ENCODE results near the gene MTA2. TPM values are rescaled to one million over a fixed set of nuclear protein-coding genes. Genes with fewer than 3 reads are reported as not detected.

Gene MTA2
- total RNA-seq, 1 experiment from 2014 or later, result 123 TPM

- DNase-seq (ENCODE audit: low read depth), result peak; percentile 73
These were observed 54.6 kb downstream of the MTA2 start for GRCh38 chr11:62546929-62547625.

GRCh38 chr11:62546244-62546928, 55.3 kb downstream of the MTA2 start, which contains the start of gene AHNAK:
Gene AHNAK, minus strand, starts transcription at chr11:62546806. Its CDS starts 10,708 bp downstream, at chr11:62536098.
- DNase-seq (ENCODE audit: low read depth), result peak; percentile 72

- peak; percentile 96 for DNase-seq (ENCODE audit: low read depth)
These were observed 56.0 kb downstream of the MTA2 start for GRCh38 chr11:62545437-62546243.

GRCh38 chr11:62544581-62545436, 56.9 kb downstream of the MTA2 start:
- DNase-seq (ENCODE audit: low read depth), result peak; percentile 50

GRCh38 chr11:62543680-62544444, 57.8 kb downstream of the MTA2 start:
- DNase-seq (ENCODE audit: low read depth), result peak; percentile 37

Other genes starting within 250 kb of the MTA2 start
- not detected in 2 replicates for gene SCGB1A1, start 182.8 kb downstream of the MTA2 start, total RNA-seq (2014; rRNA removed; shearing (Covaris generic))
- gene AHNAK, start 55.1 kb downstream of the MTA2 start, total RNA-seq (2014; rRNA removed; shearing (Covaris generic)), result 92.3 and 107 TPM in 2 replicates
- 1,694 and 1,735 TPM in 2 replicates for gene EEF1G, start 28.0 kb downstream of the MTA2 start, total RNA-seq (2014; rRNA removed; shearing (Covaris generic))
- 12.4 and 13.8 TPM in 2 replicates for gene TUT1, start 10.3 kb downstream of the MTA2 start, total RNA-seq (2014; rRNA removed; shearing (Covaris generic))
- 18.0 and 19.3 TPM in 2 replicates for gene EML3, start 10.9 kb upstream of the MTA2 start, total RNA-seq (2014; rRNA removed; shearing (Covaris generic))
- gene ROM1, start 11.4 kb upstream of the MTA2 start, total RNA-seq (2014; rRNA removed; shearing (Covaris generic)), result 0.33 and 2.7 TPM in 2 replicates
- 15.0 and 17.9 TPM in 2 replicates for gene B3GAT3, start 20.1 kb upstream of the MTA2 start, total RNA-seq (2014; rRNA removed; shearing (Covaris generic))
- gene GANAB, start 44.7 kb upstream of the MTA2 start, total RNA-seq (2014; rRNA removed; shearing (Covaris generic)), result 128 and 165 TPM in 2 replicates
- gene INTS5, start 51.4 kb upstream of the MTA2 start, total RNA-seq (2014; rRNA removed; shearing (Covaris generic)), result 15.4 TPM in 2 replicates
- 86.3 and 116 TPM in 2 replicates for gene C11orf98, start 63.3 kb upstream of the MTA2 start, total RNA-seq (2014; rRNA removed; shearing (Covaris generic))
- 3.2 and 14.3 TPM in 2 replicates for gene CSKMT, start 63.4 kb upstream of the MTA2 start, total RNA-seq (2014; rRNA removed; shearing (Covaris generic))
- 7.7 and 17.7 TPM in 2 replicates for gene UQCC3, start 69.8 kb upstream of the MTA2 start, total RNA-seq (2014; rRNA removed; shearing (Covaris generic))
- gene LBHD1, start 70.4 kb upstream of the MTA2 start, total RNA-seq (2014; rRNA removed; shearing (Covaris generic)), result 4.9 and 6.0 TPM in 2 replicates
- 132 and 157 TPM in 2 replicates for gene UBXN1, start 77.2 kb upstream of the MTA2 start, total RNA-seq (2014; rRNA removed; shearing (Covaris generic))
- 0.98 TPM in 1 of 2 replicates, not detected in the other for gene LRRN4CL, start 87.7 kb upstream of the MTA2 start, total RNA-seq (2014; rRNA removed; shearing (Covaris generic))
- gene BSCL2, start 105.6 kb upstream of the MTA2 start, total RNA-seq (2014; rRNA removed; shearing (Covaris generic)), result 56.9 and 79.5 TPM in 2 replicates
- not detected in 2 replicates for gene GNG3, start 105.8 kb upstream of the MTA2 start, total RNA-seq (2014; rRNA removed; shearing (Covaris generic))
- 6.8 and 8.2 TPM in 2 replicates for gene HNRNPUL2, start 125.6 kb upstream of the MTA2 start, total RNA-seq (2014; rRNA removed; shearing (Covaris generic))
- gene TTC9C, start 126.6 kb upstream of the MTA2 start, total RNA-seq (2014; rRNA removed; shearing (Covaris generic)), result 36.7 and 51.0 TPM in 2 replicates
- 9.2 and 11.7 TPM in 2 replicates for gene ZBTB3, start 152.3 kb upstream of the MTA2 start, total RNA-seq (2014; rRNA removed; shearing (Covaris generic))
- gene POLR2G, start 159.7 kb upstream of the MTA2 start, total RNA-seq (2014; rRNA removed; shearing (Covaris generic)), result 94.5 and 97.1 TPM in 2 replicates
- gene TAF6L, start 169.5 kb upstream of the MTA2 start, total RNA-seq (2014; rRNA removed; shearing (Covaris generic)), result 18.3 and 27.4 TPM in 2 replicates
- 40.8 and 64.5 TPM in 2 replicates for gene TMEM179B, start 185.5 kb upstream of the MTA2 start, total RNA-seq (2014; rRNA removed; shearing (Covaris generic))
- 23.2 and 32.2 TPM in 2 replicates for gene TMEM223, start 190.1 kb upstream of the MTA2 start, total RNA-seq (2014; rRNA removed; shearing (Covaris generic))
- gene NXF1, start 203.6 kb upstream of the MTA2 start, total RNA-seq (2014; rRNA removed; shearing (Covaris generic)), result 28.4 and 29.3 TPM in 2 replicates
- 26.0 and 28.2 TPM in 2 replicates for gene STX5, start 230.2 kb upstream of the MTA2 start, total RNA-seq (2014; rRNA removed; shearing (Covaris generic))
- gene TEX54, start 231.0 kb upstream of the MTA2 start, total RNA-seq (2014; rRNA removed; shearing (Covaris generic)), result not detected in 2 replicates
- gene WDR74, start 237.7 kb upstream of the MTA2 start, total RNA-seq (2014; rRNA removed; shearing (Covaris generic)), result 147 and 152 TPM in 2 replicates

All from Daoy (cell line).